GM21526 (cell line): Measurements from ENCODE around the gene THRA.
"Not testable (repeated sequence)": the region's sequence is repeated elsewhere in the genome, so short reads cannot be mapped to it uniquely, and the experiment has no call there.

ENCODE experiments used
- ATAC-seq: cut with Tn5 transposase; IDR thresholded peaks from one replicate; pipeline ENCODE4 v1.9.1; 2021; ENCODE audit warnings: moderate library complexity; ENCODE audit not compliant: unreplicated experiment, low FRiP score

The THRA gene

GRCh38 chr17:40135817-40136216, 73.1 kb downstream of the THRA start:
- no peak for ATAC-seq

DNA sequence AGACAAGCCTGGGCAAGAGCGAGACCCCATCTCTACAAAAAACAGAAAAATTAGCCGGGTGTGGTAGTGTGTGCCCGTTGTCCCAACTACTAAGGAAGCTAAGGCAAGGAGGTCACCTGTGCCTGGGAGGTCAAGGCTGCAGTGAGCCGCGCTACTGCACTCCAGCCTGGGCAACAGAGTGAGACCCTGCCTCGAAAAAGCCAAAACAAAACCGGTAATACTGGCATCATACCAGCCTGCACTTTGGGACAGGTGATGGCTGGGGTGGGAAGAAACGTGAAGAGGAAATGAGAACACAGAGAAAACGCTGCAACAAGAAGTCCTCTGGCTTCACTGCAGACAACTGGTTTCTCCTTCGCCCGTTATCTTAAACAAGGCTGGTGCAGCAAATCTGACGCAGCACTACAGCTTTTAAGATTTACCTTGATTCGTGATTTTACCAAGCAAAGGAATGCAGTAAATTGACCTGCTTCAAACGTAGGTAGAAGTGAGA, 76.8 kb downstream of the THRA start:
- ATAC-seq: peak; percentile 10

- ATAC-seq: not testable (repeated sequence)
Observed at GRCh38 chr17:40143166-40143565, 80.4 kb downstream of the THRA start.
